ENCODE data around the gene FNDC8. TPM values are rescaled to one million over a fixed set of nuclear protein-coding genes. Genes with fewer than 3 reads are reported as not detected.
"Not testable (repeated sequence)": the region's sequence is repeated elsewhere in the genome, so short reads cannot be mapped to it uniquely, and the experiment has no call there.

The FNDC8 gene
- total RNA-seq, 1 donor = not detected

DNA sequence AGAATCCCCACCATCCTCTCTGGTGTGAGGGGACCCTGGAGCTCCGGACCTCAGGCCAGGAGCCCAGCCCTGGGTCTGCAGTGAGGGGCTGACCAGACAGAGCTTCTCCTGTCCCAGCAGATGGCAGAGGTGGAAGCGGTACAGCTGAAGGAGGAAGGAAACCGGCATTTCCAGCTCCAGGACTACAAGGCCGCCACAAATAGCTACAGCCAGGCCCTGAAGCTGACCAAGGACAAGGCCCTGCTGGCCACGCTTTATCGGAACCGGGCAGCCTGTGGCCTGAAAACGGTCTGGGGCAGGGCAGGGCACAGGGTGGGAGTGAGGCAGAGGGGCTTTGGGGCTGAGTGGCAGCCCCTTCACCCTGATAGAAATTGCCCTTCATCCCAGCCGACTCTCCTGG is 26.7 kb downstream of the FNDC8 start:
- TF ChIP-seq, protein P1, sequence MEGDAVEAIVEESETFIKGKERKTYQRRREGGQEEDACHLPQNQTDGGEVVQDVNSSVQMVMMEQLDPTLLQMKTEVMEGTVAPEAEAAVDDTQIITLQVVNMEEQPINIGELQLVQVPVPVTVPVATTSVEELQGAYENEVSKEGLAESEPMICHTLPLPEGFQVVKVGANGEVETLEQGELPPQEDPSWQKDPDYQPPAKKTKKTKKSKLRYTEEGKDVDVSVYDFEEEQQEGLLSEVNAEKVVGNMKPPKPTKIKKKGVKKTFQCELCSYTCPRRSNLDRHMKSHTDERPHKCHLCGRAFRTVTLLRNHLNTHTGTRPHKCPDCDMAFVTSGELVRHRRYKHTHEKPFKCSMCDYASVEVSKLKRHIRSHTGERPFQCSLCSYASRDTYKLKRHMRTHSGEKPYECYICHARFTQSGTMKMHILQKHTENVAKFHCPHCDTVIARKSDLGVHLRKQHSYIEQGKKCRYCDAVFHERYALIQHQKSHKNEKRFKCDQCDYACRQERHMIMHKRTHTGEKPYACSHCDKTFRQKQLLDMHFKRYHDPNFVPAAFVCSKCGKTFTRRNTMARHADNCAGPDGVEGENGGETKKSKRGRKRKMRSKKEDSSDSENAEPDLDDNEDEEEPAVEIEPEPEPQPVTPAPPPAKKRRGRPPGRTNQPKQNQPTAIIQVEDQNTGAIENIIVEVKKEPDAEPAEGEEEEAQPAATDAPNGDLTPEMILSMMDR (IDR thresholded peaks at IDR 0.05; ENCODE audit: insufficient read depth, low read length) = no peak
- H3K4me3 ChIP-seq (ENCODE audit: low read depth, low read length) = no peak overlapping the region
- DNase-seq (ENCODE audit: low read depth) = no peak

GRCh38 chr17:35149941-35150340 is 28.5 kb downstream of the FNDC8 start:
- no peak overlapping the region for H3K4me3 ChIP-seq (ENCODE audit: low read depth, low read length)
- TF ChIP-seq, protein P1 (IDR thresholded peaks at IDR 0.05; ENCODE audit: insufficient read depth, low read length) = no peak
- DNase-seq (ENCODE audit: low read depth) = no peak

DNA sequence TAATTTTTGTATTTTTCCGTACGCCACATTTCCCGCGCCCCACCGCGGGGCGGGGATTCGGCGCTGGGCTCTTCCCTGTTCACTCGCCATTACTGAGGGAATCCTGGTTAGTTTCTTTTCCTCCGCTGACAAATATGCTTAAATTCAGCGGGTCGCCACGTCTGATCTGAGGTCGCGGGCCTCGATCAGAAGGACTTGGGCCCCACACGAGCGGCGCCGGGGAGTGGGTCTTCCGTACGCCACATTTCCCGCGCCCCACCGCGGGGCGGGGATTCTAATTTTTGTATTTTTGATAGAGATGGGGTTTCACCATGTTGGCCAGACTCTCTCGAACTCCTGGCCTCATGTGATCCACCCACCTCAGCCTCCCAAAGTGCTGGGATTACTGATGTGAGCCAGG is 29.7 kb downstream of the FNDC8 start:
- not testable (repeated sequence) for H3K4me3 ChIP-seq (ENCODE audit: low read depth, low read length); DNase-seq (ENCODE audit: low read depth)

GRCh38 chr17:35152421-35153140 is 31.2 kb downstream of the FNDC8 start:
- no peak overlapping the region for H3K4me3 ChIP-seq (ENCODE audit: low read depth, low read length)
- TF ChIP-seq, protein P1 (IDR thresholded peaks at IDR 0.05; ENCODE audit: insufficient read depth, low read length) = no peak
- no peak for DNase-seq (ENCODE audit: low read depth)

DNA sequence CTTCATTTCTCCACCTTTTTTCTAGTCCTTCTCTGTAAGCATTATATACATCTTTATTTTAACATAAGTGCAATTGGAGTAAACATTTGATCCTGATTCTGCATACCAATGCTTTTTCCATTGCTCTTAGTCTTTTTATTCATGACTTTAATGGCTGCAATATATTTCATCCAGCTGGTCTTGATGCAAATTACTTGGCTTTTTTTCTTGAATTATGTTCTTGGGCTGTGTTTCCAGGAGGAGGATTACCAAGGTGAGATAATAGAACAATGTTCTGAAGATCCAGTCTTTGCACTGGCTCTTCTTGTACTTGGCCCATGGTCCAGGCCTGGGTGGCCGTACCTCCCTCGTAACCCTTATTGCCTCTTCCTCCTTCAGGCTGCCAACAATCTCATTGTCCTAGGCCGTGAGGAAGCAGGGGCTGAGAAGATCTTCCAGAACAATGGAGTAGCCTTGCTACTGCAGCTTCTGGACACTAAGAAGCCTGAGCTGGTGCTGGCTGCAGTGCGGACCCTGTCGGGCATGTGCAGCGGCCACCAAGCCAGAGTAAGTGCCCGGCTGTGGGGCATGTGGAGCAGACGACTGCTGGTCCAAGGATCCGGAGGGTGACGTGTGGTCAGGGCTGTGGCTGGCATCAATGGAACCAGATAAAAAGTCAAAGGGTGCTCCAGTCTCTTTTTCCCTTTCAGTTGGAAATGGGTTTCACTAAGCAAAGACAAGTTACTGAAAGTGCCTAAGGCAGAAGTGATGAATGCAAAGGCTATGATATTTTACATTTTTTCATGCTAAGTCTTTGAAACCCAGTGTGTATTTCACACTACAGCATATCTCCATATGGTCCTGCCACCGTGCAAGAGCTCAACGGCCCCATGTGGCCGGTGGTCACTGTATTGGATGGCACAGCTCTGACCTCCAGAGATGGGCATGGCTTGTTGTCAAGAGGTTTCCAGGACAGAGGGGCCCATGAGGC is 33.1 kb downstream of the FNDC8 start:
- no peak for DNase-seq (ENCODE audit: low read depth)
- no peak overlapping the region for H3K4me3 ChIP-seq (ENCODE audit: low read depth, low read length)
- TF ChIP-seq, protein P1 (IDR thresholded peaks at IDR 0.05; ENCODE audit: insufficient read depth, low read length) = no peak

- TF ChIP-seq, protein P1 (IDR thresholded peaks at IDR 0.05; ENCODE audit: insufficient read depth, low read length) = no peak
- H3K4me3 ChIP-seq (ENCODE audit: low read depth, low read length) = no peak overlapping the region
- DNase-seq (ENCODE audit: low read depth) = no peak
Observed at GRCh38 chr17:35155246-35155645, 33.8 kb downstream of the FNDC8 start.

DNA sequence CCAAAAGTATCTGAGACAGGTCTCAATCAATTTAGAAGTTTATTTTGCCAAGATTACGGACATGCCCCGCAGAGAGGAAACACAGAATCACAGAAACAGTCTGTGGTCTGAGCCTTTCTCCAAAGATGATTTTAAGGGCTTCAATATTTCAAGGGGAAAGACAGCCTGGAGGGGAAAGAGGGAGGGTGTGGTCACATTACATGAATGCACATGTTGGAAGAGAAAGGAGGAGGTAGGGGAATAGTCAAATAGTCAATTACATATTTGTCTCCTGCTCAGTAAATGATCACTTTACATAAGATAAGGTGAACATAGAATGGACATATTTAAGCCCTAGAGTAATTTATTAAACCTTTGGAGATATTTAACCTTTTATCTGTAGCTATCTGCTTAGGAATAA is 38.5 kb downstream of the FNDC8 start:
- no peak overlapping the region for H3K4me3 ChIP-seq (ENCODE audit: low read depth, low read length)
- TF ChIP-seq, protein P1 (IDR thresholded peaks at IDR 0.05; ENCODE audit: insufficient read depth, low read length) = no peak
- DNase-seq (ENCODE audit: low read depth) = no peak

Measured in fibroblast of the aortic adventitia (primary cell).